ENCODE data around the gene SH3RF3.

DNA sequence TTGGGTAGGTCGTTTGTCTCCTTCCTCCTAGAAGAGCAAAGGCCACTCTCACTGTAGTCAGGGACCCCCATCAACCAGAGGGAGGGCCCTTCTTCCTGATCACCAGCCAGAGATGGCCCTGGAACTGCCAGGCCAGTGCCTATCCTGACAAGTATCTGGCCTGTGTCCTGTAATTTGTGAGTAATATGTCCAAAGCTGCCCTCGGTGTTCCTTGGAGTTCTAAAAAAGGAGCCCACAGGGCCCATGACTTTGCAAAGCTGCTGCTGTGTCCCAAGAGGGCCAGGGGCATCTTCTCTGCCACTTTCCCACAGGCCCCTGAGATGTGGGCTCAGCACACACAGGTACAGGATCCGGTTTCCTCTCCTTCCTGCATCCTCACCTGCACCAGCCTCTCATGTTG is 272.4 kb downstream of the SH3RF3 start:
- TF ChIP-seq POLR2A (IDR thresholded peaks at IDR 0.05) = no peak
- TF ChIP-seq, protein P1, sequence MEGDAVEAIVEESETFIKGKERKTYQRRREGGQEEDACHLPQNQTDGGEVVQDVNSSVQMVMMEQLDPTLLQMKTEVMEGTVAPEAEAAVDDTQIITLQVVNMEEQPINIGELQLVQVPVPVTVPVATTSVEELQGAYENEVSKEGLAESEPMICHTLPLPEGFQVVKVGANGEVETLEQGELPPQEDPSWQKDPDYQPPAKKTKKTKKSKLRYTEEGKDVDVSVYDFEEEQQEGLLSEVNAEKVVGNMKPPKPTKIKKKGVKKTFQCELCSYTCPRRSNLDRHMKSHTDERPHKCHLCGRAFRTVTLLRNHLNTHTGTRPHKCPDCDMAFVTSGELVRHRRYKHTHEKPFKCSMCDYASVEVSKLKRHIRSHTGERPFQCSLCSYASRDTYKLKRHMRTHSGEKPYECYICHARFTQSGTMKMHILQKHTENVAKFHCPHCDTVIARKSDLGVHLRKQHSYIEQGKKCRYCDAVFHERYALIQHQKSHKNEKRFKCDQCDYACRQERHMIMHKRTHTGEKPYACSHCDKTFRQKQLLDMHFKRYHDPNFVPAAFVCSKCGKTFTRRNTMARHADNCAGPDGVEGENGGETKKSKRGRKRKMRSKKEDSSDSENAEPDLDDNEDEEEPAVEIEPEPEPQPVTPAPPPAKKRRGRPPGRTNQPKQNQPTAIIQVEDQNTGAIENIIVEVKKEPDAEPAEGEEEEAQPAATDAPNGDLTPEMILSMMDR (IDR thresholded peaks at IDR 0.05) = no peak

Measured in upper lobe of left lung (tissue), 4 donors.